ENCODE data around the gene FHL2.

Gene FHL2

DNA sequence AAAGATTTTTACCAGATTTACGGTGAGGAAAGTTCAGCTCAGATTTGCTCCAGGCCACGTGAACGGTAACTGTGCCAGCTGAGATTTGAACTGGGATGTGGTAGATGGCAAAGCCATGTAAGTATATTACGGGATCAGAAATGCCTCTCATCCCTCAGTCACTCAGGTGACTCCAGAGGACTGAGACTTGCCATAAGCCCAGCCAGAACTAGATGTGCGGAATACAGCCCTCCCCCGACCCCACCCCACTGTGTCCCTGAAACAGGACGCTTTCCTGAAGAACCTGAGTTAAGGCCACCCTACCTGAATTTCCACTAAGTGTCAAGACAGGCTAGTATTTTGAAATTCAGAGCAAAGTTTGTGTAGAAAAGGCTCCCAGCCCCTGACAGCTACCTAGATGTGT lies 1.3 kb upstream of the FHL2 start:
- no peak for DNase-seq (ENCODE audit: low read depth, low spot score)
- no peak overlapping the region for H3K27ac ChIP-seq

DNA sequence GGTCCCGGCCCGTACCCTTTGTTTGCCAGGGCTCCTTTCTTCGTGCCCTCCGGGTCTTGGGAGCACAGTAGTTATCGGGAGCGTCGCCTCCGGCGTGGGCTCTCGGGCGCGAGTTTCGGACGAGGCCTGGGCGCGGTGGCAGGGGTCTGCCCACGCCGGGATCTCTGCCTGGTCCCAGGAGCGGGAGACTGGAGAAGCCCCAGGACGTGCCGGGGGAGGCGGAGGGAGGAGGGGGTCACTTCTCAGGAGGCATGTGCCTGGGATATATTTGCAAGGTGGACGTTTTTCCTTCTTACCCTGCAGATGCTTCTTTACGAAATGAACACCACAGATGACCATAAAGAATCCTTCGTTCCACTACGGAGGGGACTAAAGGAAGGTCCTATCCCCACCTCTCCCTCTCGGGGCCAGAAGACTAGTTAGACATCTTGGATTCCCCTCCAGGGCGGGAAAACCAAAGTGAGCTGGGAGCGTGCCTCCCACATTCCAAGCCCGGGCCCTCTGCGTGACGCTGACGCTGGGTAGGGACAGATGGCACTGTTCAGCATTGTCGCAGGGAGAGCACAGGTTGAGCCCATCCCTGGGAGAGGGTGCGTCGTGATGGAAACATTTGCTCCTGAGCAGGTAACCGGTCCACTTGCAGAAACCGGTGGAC lies 483 bp upstream of the FHL2 start:
- H3K27ac ChIP-seq: peak overlapping the region; percentile 93
- DNase-seq (ENCODE audit: low read depth, low spot score): no peak

DNA sequence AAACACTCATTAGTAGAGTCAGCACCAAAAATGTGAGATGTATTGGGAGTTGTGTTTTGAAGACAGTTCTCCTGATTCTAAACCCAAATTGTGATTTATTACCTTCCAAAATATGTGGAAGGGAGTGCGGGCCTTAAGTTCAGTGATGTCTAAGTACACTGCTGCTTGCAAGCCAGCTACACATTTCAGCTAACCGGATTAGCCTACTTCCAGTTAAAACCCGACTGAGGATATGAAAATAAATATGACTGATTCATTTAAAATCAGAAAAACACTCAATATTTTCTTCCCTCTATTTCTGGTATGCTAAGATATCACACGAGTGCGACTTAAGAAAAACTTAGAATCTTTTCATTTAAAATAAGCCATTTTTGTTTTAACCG lies 907 bp downstream of the FHL2 start:
- H3K27ac ChIP-seq: peak overlapping the region; percentile 93
- no peak for DNase-seq (ENCODE audit: low read depth, low spot score)

DNA sequence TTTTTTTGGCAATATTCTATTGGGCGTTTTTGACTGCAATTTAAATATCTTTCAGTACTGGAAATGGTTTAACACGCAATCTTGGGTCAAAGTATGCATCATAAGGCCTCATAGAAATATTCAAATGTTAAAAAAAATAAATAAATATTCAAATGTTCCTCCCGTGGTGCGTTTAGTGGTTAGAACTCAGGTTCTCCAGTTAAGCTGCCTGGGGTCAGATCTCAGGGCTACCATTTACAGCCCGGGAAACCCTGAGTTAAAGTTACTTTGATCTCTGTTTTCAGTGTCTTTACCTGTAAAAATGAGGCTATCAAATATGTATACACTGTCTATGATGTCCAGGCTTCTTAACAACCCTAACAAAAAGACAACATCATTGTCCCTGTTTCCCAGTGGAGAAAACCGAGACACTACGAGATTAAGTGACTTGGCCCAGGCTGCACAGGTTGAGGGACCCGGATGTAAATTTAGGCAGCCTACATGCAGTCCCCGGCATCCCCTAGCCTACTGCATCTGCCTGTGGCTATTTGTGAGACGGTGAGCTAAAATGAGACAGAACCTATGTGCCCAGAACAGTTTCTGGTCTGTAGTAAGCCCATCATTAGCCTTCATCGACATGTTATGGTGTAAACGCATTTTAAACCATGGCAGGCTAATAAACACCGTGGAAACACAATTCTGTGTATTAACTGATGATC lies 1.7 kb downstream of the FHL2 start:
- DNase-seq (ENCODE audit: low read depth, low spot score): no peak
- peak overlapping the region; percentile 93 for H3K27ac ChIP-seq

DNA sequence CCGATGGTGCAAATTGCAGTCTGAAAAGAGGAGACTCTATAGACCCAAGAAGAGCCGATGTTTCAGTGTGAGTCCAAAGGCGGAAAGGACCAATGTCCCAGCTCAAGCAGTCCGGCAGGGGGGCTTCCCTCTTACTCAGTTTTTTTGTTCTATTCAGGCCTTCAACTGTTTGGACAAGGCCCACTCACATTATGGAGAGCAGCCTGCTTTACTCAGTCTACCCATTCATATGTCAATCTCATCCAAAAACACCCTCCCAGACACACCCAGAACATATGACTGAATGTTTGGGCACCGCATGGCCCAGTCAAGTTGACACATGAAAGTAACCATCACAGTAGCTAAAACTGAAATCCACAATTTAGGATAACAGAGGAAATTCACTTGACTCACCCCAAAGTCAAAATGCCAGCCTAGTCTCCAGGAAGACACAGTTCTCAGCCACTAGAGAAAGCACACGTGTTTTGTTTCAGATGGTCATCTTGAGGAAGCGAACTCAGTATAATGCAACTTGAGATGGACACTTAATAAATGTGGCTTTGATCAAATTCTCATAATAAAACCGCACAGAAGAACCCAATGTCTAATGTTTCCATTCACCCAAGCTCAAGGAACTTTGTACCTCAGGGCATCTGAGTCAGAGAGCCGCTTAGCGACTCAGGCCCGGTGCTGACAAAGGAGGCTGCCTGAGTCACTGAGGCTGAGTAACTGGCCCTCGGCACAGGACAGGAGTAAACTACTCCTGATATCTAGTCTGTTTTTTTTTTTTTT lies 2.4 kb downstream of the FHL2 start:
- peak; percentile 96 for DNase-seq (ENCODE audit: low read depth, low spot score)

DNA sequence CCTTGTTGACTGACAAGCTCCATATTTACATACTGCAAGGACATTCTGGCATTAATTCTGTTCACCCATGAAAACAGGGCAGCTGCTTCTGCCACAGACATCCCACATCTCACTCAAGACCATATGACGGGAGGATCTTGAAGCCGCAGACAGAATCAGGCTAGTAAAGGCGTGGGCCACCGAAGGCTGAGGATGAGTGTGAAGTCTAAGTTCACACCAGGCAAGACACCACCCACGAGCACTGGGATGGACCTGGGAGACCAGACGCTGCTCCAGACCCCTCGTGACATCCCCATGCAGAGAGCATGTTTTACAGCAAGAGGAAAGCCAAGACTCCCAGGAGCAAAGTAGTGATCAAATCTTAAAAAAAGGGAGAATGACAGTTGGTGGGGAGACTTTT lies 3.2 kb downstream of the FHL2 start:
- peak overlapping the region; percentile 93 for H3K27ac ChIP-seq
- DNase-seq (ENCODE audit: low read depth, low spot score): no peak

More for the DNA sequence above, 2.4 kb downstream of the FHL2 start:
- peak overlapping the region; percentile 93 for H3K27ac ChIP-seq

DNA sequence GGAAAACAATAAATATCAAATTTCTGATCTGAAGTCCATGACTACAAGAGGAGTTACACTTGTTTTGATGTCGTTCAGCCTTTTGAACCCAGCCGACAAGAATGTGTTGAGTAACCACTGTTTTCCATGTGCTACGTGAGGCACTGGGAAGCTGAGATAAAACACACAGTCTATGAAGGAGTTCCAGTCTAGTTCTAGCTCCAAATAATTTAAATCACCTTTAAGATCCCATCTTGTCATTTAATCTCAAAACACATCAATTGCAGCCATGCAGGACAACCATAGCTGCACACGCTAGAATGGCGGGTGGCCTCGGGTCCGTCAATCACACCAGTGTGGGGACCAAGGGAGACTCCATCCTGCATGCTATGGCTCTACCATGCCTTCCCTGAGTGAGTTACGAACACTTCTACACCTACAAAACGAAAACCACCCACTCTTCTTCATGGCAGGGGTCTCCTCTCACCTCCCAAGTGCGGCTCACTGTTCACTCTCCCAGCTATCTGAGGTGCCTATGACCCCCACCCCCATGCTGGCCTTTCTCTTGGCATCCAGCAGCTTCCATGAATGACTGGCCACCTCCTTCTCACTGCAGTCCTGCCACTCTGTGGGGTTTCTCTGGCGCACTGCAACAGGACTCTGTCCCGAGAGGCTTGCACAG lies 3.8 kb downstream of the FHL2 start:
- peak overlapping the region; percentile 93 for H3K27ac ChIP-seq
- no peak for DNase-seq (ENCODE audit: low read depth, low spot score)

DNA sequence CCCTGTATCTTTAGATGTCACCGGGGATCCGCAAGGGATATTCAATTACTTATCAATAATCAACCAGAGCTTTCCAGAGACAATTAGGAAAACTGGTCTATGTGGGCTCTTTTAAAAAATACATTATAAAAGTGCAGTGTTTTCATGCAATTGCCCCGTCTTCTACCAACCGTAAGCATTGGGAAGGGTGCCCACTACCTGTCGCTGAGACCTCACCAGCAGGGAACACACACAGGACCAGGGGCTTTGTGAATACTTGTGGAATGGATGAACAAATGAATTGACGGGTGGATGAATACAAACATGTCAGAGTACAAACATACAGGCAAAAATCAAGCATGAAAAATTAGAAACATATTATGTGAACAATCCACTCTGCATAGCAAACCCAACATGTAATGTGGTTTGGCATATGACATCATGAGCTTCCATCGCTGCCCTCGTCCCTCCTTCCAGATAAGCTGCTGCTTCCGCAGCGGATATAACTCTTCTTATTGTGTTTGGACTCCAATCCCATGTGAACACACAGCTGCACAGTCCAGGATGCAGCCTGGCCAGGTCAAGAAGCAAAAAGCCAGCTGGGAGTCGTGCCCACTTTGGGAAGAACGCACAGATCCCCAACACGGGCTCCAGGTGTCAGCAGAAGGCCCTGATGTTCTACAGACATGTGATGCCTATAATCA lies 5.3 kb downstream of the FHL2 start:
- no peak for DNase-seq (ENCODE audit: low read depth, low spot score)
- no peak overlapping the region for H3K27ac ChIP-seq

DNA sequence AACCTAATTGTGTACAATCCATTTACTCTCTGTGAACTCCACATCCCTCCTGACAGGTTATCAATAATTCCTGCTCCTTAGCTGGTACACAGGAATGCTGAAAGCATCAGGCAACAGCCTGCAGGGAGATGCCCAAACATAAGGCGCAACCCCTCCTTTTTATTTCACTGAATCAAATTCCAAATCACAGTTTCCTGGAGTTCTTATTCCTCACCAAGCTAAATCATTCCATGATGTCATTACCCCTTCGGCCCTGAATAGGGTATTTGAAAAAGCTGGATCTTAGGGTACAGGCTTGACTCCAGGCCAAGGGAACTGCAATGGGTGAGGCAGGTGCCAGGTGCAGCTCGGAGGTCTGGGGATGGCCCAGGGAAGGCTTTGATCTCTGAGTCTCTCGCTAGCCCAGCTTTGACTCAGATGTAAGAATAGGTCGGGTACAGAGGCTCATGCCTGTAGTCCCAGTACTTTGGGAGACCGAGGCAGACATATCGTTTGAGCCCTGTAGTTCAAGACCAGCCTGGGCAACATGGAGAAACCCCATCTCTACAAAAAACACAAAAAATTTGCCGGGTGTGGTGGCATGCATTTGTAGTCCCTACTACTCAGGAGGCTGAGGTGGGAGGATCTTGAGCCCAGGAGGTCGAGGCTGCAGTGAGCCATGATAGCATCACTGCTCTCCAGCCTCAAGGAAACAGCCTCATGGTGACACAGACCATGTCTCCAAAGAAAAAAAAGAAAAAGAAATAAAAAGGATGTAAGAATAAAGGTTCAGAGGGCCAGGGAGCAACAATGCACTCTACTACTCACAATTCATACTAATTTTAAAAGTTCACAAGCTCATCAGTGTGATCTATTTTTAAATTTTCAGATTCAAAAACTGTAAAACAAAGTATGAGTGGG lies 6.8 kb downstream of the FHL2 start:
- DNase-seq (ENCODE audit: low read depth, low spot score): no peak
- peak overlapping the region; percentile 55 for H3K27ac ChIP-seq

DNA sequence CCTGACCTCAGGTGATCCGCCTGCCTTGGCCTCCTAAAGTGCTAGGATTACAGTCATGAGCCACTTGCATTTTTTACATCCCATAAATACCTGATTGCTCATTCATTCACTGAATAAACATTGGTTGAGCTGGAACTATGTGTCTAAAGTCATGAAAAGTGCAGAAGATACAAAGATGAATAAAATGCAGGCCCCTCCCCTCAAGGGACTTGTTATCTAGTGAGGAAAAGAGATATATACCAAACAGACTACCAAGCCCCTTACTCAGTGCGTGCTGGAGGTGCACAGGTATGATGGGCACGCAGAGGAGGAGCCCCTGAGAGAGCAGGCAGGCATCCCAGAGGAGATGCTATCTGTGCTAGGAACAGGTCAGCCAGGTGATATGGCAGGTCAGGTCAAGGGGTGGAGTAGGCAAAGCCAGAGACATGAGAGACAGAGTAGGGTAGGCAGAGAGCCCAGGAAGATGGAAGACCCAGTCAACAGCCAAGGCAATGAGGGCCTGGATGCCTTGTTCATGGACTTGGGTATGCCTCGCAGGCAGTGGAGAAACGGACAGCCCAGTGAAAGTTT lies 7.7 kb downstream of the FHL2 start:
- DNase-seq (ENCODE audit: low read depth, low spot score): no peak
- peak overlapping the region; percentile 55 for H3K27ac ChIP-seq

DNA sequence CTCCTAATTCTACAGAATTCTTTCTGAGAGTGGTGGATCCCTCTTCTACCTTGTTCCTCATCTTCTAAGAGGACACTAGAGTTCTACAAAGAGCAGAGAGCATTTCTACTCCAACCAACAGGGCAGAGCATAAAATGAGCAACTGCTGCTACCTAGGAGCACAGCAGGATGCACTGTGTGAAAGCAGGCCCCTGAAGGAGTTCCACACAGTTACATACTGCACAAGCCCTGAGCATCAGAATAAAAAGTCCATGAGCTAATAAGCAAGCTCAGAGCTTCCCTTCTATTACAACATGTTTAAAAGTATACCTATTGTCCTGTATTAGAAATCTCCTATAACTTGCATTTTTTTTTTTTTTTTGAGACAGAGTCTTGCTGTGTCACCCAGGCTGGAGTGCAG lies 8.4 kb downstream of the FHL2 start:
- H3K27ac ChIP-seq: peak overlapping the region; percentile 55
- DNase-seq (ENCODE audit: low read depth, low spot score): no peak

DNA sequence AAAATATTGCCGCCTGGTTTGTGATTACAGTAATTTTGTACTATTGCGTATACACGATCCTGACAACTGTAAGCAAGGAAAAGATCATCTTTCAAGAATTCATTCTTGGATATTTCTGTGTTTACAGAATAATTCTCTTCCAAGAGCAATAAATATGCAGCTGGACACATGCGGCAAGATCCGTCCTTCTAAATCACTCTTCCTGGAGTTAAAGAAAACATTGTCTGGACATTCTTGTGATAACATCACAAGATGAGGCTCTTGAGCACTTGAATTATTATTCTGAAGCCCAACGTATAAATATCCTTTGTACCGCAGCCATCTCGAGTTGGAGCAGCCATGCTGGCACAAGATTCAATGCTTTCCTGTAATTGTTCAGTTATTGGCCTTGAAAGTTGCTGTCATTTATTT lies 9.9 kb downstream of the FHL2 start:
- H3K27ac ChIP-seq: peak overlapping the region; percentile 17
- DNase-seq (ENCODE audit: low read depth, low spot score): no peak

DNA sequence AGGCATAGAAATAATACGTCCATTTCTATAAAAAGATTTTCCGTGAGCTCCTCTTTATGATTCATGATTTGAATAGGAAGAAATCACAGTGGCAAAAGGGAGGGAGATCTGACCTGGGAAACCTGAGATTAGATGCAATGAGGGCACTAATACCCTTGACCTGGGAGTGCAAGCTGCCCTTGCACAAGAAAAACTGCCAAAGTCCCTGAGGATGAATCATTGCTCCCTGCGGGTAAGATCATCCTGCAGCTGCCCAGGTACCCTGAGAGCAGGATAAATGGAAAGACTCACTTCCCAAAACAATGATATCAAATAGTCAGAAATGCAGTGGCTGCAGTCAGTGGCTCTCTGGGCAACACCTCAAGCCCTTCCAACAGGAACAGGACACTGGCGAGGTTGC lies 11.6 kb downstream of the FHL2 start:
- no peak overlapping the region for H3K27ac ChIP-seq
- no peak for DNase-seq (ENCODE audit: low read depth, low spot score)

DNA sequence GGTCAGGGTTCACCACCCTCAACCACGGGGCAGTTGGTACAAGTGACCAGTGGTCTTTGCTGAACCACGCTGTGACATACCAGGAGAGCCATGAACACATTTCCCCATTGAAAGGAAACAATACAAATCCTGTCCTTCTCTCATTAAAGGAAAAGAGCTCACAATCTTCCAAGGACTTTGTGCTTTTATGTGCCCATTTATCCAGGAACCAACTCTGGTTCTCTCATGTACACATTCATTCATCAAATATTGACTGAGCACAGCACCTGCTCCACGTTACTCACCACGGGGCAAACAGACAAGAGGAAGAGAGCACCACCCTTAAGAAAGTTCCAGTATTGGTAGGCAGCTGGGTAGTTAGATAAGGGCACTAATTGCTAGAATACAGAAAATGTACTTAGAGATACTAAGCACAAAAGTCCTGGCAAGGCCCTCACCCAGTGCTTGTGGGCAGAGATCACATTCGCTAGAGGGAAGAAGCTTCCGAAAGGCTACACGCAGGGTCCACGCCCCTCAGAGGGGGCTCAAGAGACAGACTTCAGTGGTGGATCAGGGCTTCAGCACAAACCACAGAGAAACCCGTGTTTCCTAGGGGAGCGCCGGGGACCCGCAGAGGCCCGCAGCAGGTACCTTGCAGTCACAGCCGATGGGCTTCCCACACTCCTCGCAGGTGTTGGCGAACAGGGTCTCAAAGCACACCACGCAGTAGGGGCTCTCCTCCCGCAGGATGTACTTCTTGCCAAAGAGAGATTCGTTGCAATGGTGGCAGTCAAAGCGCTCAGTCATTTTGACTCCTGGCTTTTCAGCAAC lies 12.9 kb downstream of the FHL2 start:
- no peak overlapping the region for H3K27ac ChIP-seq

DNA sequence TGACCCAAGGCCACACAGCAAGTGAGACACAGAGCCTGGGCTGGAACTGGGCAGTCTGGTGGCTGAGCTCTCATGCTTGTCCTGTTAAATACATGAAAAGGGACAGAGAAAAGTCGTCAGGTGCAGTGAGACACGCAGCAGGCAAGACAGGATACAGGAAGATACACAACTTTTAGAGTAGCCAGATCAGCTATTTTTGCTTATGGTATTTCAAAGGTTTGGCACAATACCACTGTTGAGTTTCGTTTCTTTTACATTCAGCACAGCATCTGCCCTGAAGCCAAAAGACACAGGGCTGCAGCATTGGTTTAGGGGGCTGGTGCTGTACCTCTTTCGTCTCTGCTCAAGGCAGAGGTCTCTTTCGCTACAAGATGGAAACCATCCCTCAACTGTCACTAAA lies 14.0 kb downstream of the FHL2 start:
- no peak for DNase-seq (ENCODE audit: low read depth, low spot score)
- no peak overlapping the region for H3K27ac ChIP-seq

More for the DNA sequence above, 12.9 kb downstream of the FHL2 start:
- DNase-seq (ENCODE audit: low read depth, low spot score): no peak

DNA sequence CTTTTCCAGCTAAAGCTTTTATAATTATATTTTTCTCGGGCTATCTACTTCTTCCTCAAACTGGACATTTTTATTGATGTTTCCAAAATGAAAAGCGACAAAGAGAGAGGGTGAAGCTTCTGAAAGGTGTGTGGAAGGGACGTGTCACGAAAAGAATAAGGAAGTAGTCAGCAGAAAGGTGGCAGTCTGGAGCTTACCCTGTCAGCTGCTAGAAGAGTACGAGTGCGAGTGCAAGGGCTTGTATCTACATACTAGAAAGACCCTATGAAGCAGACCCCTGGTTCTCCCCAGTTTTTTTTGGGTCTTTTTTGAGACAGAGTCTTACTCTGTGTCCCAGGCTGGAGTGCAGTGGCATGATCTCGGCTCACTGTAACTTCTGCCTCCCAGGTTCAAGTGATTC lies 14.6 kb downstream of the FHL2 start:
- no peak for DNase-seq (ENCODE audit: low read depth, low spot score)
- no peak overlapping the region for H3K27ac ChIP-seq

DNA sequence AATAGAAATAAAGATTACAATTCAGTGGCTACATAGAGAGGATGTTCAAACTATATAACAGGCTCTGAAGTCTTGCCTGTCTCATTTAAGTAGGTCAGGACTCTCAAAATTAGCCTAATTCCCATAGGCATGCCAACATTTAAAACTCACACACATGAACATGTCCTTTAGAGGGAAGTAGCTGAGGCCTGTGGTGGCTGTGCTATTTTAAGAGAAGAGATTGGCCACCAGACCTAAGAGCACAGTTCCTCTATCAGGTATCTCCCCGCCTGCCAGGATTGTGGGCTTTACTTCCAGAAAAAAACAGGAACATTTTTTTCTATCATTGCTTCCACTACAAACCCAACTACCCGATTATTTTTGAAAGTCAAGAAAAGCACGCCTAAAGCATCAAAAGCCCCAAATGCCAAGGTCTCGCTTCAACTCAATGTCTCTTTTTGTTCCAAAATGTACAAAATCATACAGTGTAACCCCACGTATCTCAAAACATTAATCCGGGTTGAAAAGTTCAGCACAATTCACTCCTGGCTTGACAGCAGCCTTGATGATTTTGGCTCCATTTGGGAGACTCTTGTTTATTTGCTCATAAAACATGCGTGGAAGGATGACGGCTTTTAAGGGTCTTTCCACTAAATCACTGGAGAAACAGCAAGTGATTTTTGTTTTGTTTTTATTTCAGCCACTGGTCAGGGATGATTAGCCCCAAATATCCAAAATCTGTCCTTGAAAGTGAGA lies 15.3 kb downstream of the FHL2 start:
- no peak for DNase-seq (ENCODE audit: low read depth, low spot score)
- no peak overlapping the region for H3K27ac ChIP-seq

All from epithelial cell of prostate (primary cell).